Gastrocnemius medialis (tissue), 4 donors: ENCODE data around the gene TBCK.

Experiments
- CTCF ChIP-seq, 5 experiments: fragments of 450-650 bp in 3 of 5; fragments of 200-600 bp in 2 of 5; sonication (generic) in 2 of 5; IDR thresholded peaks in 4 of 5; conservative IDR thresholded peaks in 1 of 5; 1 replicate in 4 of 5; 2 replicates in 1 of 5; pipeline ENCODE4 v1.5.1; 2016 to 2019; ENCODE audit warnings: antibody characterized with exemption in 5 of 5, mild to moderate bottlenecking in 3 of 5, moderate library complexity in 3 of 5
- POLR2A ChIP-seq, 2 donors: fragments of 450-650 bp; IDR thresholded peaks; one replicate each; pipeline ENCODE4 v1.6.1; 2017; ENCODE audit warnings: antibody characterized with exemption in 2 of 2, mild to moderate bottlenecking in 2 of 2, moderate library complexity in 2 of 2

DNA sequence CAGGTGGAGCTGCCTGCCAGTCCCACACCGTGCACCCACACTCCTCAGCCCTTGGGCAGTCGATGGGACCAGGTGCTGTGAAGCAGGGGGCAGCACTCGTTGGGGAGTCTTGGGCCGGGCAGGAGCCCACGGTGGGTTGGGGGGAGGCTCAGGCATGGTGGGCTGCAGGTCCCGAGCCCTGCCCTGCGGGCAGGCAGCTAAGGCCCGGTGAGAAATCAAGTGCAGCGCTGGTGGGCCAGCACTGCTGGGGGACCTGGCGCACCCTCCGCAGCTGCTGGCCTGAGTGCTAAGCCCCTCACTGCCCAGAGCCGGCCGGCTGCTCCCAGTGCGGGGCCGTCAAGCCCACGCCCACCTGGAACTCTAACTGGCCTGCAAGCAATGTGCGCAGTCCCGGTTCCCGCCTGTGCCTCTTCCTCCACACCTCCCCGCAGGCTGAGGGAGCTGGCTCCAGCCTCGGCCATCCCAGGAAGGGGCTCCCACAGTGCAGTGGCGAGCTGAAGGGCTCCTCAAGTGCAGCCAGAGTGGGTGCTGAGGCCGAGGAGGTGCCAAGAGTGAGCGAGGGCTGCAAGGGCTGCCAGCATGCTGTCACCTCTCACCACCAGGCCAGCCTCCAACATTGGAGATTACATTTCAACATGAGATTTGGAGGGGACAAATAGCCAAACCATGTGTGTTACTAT is 223.5 kb downstream of the TBCK start:
- TF ChIP-seq CTCF (IDR thresholded peaks at IDR 0.05 in 4 of 5, conservative IDR thresholded peaks at IDR 0.05 in 1 of 5) (no peak), POLR2A (IDR thresholded peaks at IDR 0.05) (no peak)
